BJ (cell line): ENCODE data around the gene MRPL58. TPM values are rescaled to one million over a fixed set of nuclear protein-coding genes. Genes with fewer than 3 reads are reported as not detected.
A peak's percentile ranks its signal among the peaks of the same experiment; 100 is the strongest.
"Not testable (repeated sequence)": the region's sequence is repeated elsewhere in the genome, so short reads cannot be mapped to it uniquely, and the experiment has no call there.

ENCODE experiments used
- CTCF ChIA-PET: fragments of 350-600 bp; formaldehyde crosslinking; extraction: SDS; loops from one replicate; lab custom pipeline; 2021; ENCODE audit warnings: antibody characterized with exemption, inconsistent platforms; lab: Yijun Ruan, JAX
- POLR2A ChIA-PET: fragments of 300-600 bp; sonication (Branson Sonifier 250); formaldehyde crosslinking; extraction: SDS; loops from one replicate; lab custom pipeline; 2021; ENCODE audit warnings: antibody characterized with exemption; lab: Charles Lee
- DNase-seq: peaks from one replicate; pipeline ENCODE4 v3.0.0-alpha.2; 2011; ENCODE audit warnings: low read depth
- H3K27me3 ChIP-seq: 2 replicates; pipeline ENCODE4 v1.6.0; 2011; ENCODE audit warnings: low read length; ENCODE audit not compliant: control insufficient read depth, insufficient read depth
- H3K36me3 ChIP-seq: 2 replicates; pipeline ENCODE4 v1.5.1; 2011; ENCODE audit warnings: low read length; ENCODE audit not compliant: control insufficient read depth, insufficient read depth
- H3K4me3 ChIP-seq: 2 replicates; pipeline ENCODE4 v1.5.1; 2011; ENCODE audit warnings: low read depth, mild to moderate bottlenecking, control low read depth, low read length
- CTCF ChIP-seq: IDR thresholded peaks from 2 replicates; pipeline ENCODE4 v1.5.1; 2011; ENCODE audit warnings: low read depth, mild to moderate bottlenecking, control low read depth, inconsistent platforms, low read length, moderate library complexity; ENCODE audit not compliant: insufficient read depth
- polyA plus RNA-seq: library from polyadenylated mRNA; depleted of rRNA; stranded (reverse); fragments of >200 nt; gene quantifications from 2 replicates; pipeline ENCODE4 v1.2.3, GENCODE V29; 2011

MRPL58 gene
- polyA plus RNA-seq, 1 experiment = 44.2 TPM

- no peak for TF ChIP-seq CTCF
- CTCF ChIA-PET = interaction anchor here (1.0 to 3.6 kb wide), 2 partner anchors 10 to 20 kb away, joined by 3 to 15 read pairs; no protein-coding TSS in a partner anchor
Measured at GRCh38 chr17:74968361-74968780, 44.1 kb upstream of the MRPL58 start.

GRCh38 chr17:74969501-74969900 lies 43.0 kb upstream of the MRPL58 start:
- POLR2A ChIA-PET, H3K36me3 ChIP-seq, H3K27me3 ChIP-seq, DNase-seq, H3K4me3 ChIP-seq: not testable (repeated sequence)
- CTCF ChIA-PET = interaction anchor here (0.7 to 3.7 kb wide), 4 partner anchors 8 to 601 kb away, joined by 3 to 26 read pairs (median 9); no protein-coding TSS in a partner anchor

More at GRCh38 chr17:74968361-74968780, 44.1 kb upstream of the MRPL58 start:
- Histone ChIP-seq H3K36me3 (no peaks in the 10 kb centered on the region), H3K4me3 (no peak overlapping the region), H3K27me3 (peaks cover 9% of the 10 kb centered on the region)
- POLR2A ChIA-PET = interaction anchor here (0.6 kb wide), 1 partner anchor 103 kb away, joined by 9 read pairs; no protein-coding TSS in a partner anchor
- no peak for DNase-seq

- TF ChIP-seq CTCF = no peak
- ChIA-PET CTCF (interaction anchor here (2.9 to 3.7 kb wide), 2 partner anchors 9 to 12 kb away, joined by 16 to 26 read pairs; no protein-coding TSS in a partner anchor), POLR2A (no interaction called here)
- H3K27me3 ChIP-seq = peaks cover 9% of the 10 kb centered on the region
- DNase-seq = no peak
- H3K4me3 ChIP-seq = no peak overlapping the region
- H3K36me3 ChIP-seq = no peaks in the 10 kb centered on the region
Measured at GRCh38 chr17:74970395-74970794, 42.1 kb upstream of the MRPL58 start.

- Histone ChIP-seq H3K27me3 (peaks cover 9% of the 10 kb centered on the region), H3K36me3 (no peaks in the 10 kb centered on the region), H3K4me3 (no peak overlapping the region)
- ChIA-PET POLR2A (no interaction called here), CTCF (interaction anchor here (0.7 to 3.7 kb wide), 8 partner anchors 10 to 143 kb away, joined by 3 to 26 read pairs (median 5); no protein-coding TSS in a partner anchor)
- DNase-seq = no peak
- TF ChIP-seq CTCF = no peak
Measured at GRCh38 chr17:74971069-74971841, 41.2 kb upstream of the MRPL58 start.

- no peak for DNase-seq
- POLR2A ChIA-PET = no interaction called here
- H3K4me3 ChIP-seq = peak overlapping the region; percentile 55
- CTCF ChIA-PET = interaction anchor here (0.7 to 3.7 kb wide), 8 partner anchors 10 to 142 kb away, joined by 3 to 26 read pairs (median 5); no protein-coding TSS in a partner anchor
- H3K27me3 ChIP-seq = peaks cover 9% of the 10 kb centered on the region
- no peaks in the 10 kb centered on the region for H3K36me3 ChIP-seq
- no peak for TF ChIP-seq CTCF
Measured at GRCh38 chr17:74971842-74972106, 40.7 kb upstream of the MRPL58 start.
